Measurements from ENCODE around the gene C5orf15.
"Not testable (repeated sequence)": the region's sequence is repeated elsewhere in the genome, so short reads cannot be mapped to it uniquely, and the experiment has no call there.

The C5orf15 gene

GRCh38 chr5:133962131-133962530 is 6.3 kb downstream of the C5orf15 start:
- peak; percentile 10 for DNase-seq

- no peak for DNase-seq
These were observed 8.8 kb downstream of the C5orf15 start for GRCh38 chr5:133959643-133960042.

DNA sequence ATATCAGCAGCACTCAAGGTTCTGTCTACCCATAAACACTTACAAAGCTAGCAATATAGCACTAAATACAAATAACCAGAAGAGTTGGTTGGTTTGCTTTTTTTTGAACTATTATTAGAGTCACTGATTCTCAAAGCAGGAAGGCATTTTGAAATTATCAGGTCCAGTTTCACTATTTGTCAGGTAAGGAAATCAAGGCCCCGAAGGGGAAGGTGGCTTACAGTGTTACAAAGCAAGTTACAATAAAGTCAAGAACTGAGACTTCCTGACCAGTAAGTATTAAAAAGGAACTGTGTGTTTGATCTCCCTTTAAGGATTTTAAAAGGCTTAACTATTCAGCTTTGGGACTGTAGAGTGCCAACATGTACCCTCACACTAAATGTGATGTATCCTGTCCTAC is 10.8 kb downstream of the C5orf15 start:
- DNase-seq, result no peak

DNA sequence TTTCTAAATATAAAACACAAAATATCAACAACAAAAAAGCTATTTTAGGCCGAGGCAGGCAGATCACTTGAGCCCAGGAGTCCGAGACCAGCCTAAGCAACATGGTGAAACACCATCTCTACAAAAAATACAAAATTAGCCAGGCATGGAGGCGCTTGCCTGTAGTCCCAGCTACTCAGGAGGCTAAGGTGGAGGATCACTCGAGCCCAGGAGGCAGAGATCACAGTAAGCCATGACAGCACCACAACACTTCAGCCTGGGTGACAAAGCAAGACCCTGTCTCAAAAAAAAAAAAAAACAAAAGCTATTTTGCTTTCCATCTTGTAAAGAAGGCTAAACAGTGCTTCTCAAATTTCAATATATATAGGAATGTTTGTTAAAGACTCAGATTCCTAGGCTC is 11.3 kb downstream of the C5orf15 start:
- no peak for DNase-seq

DNA sequence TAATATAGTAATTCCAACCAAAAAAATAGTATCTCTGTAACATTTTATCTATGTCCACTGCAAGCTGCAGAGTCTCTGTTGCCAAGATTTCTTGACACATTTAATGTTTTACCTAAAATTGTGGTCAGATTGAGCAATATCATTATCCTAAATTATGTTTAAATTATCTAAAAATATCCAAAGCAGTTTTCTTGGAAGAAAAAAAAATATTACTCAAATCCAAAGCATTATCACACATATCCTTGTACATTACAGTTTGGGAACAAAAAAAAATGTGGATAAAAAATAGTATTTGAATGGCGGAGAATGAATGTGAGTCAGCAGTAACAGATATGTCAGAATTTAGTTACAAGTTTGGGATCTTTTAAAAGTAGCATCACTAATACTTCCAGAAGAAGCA is 12.2 kb downstream of the C5orf15 start:
- DNase-seq, result not testable (repeated sequence)

GRCh38 chr5:133953568-133954145 is 14.8 kb downstream of the C5orf15 start:
- DNase-seq, result no peak

DNA sequence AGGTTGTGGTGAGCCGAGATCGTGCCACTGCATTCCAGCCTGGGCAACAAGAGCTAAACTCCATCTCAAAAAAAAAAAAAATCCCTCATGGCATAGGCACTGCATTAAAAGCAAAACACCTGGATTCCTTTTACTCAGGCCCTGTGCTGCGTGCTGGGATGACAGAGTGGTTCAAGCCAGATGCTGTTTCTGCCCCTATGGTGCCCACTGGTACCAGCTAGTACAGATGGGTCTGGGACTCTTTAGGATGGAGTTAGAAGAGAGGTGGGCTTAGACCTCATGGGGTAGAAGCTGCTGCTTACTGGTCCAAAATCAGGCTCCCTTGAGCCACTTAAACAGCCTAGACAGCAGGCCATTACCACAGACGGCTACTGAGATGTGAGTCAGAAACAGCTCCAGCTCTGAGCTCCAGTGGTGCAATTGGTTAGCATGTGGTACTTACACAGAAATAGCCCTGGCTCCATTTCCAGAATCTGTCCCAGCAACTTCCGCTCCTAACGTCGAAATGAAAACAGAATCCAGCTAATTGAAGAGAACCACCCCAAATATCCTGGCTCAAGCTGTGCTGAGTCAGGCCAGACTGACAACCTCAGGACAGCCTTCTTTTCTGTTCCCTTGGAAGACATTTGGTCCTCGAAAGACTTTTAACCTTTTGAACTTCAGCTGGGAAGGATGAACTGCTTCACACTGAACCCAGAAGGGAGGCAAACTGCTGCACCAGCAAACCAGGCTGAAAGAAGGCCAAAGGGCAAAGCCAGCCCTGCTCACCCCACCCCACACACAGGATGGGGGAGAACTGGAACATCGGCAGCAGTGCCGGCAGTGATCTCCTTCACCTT is 15.5 kb downstream of the C5orf15 start:
- DNase-seq, result no peak

DNA sequence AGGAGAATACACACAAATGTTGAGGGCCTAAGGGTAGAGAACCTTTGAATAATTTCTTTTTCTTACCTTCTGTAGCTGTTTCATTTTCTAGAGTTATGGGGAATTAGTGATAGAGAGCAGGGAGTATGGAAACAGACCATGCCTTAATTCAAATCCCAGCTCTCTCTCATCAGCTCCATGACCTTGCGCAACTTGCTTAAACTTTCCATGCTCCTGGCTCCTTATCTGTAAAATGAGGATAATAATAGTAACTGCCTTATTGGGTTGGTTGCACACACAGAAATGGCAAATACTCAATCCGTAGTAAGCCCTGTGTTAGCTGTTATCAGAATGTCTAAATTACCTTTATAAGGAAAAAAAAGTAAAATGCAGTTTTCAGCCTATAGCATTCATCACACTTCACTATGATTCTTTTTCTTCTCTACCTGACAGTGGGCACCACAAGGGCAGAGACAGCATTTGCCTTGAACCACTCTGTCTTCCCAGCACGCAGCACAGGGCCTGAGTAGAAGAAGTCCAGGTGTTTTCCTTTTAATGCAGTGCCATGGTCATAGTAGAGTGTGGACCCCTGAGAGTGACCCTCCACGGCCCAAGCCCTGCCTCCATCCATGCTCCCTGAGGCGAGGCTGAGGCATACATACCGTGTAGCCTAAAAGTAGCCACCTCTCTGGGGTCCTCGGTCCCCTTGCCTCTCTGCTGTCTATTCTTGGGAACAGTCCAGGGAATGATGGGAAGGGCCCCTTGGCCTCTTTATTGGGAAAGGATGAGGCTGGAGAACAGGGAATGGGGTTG is 17.4 kb downstream of the C5orf15 start:
- no peak for DNase-seq

GRCh38 chr5:133948721-133949120 is 19.7 kb downstream of the C5orf15 start:
- no peak for DNase-seq

- no peak for DNase-seq
These were observed 21.0 kb downstream of the C5orf15 start for GRCh38 chr5:133947431-133947841.

DNA sequence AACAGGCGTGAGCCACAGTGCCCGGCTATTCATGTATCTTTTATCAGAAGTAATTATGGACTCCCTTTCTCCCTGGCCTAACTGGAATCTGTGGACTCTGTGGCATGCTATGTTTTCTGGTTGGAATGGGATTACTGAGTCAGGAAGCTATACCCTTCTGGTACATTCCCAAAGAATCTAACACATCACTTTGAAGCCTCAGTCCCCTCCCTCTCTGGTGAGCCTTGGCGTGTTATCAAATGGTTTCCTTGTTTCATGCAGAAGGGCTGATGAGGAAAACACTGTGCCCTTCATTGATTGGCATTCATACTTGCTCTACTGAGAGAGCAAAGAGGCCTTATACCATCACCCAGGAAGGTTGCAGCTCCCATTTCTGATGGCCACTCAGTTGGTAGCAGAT is 22.9 kb downstream of the C5orf15 start:
- DNase-seq, result no peak

- DNase-seq, result peak; percentile 92
These were observed 23.9 kb downstream of the C5orf15 start for GRCh38 chr5:133944263-133945185.

- DNase-seq, result peak; percentile 33
These were observed 25.0 kb downstream of the C5orf15 start for GRCh38 chr5:133943475-133943817.

- peak; percentile 49 for DNase-seq
These were observed 25.6 kb downstream of the C5orf15 start for GRCh38 chr5:133942614-133943474.

DNA sequence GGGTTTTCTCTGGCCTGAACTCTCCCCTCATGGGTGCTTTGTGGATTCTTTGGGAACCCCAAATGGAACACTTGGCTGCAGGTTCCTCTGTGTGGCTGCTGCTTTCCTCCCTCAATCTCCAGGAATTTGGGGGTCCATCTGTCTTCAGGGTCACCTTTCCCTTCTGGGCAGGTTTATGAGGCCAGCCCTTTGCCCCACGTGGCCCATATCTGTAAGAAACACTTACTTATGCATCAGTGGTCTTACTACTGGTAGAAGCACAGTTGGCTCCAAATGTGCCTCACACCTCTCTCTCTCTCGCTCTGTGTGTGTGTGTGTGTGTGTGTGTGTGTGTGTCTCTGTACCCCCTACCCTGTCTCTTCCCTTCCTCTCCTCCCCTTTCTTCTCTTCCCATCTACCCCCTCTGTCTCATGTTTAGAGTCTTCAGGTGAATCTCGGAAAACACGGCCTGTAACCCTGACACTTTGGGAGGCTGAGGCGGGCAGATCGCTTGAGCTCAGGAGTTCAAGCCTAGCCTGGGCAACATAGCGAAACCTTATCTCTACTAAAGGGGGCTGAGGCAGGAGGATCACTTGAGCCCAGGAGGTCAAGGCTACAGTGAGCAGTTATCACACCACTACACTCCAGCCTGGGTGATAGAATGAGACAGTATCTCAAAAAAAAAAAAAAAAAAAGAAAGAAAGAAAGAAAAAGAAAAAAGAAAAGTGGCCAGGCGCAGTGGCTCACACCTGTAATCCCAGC is 26.8 kb downstream of the C5orf15 start:
- DNase-seq, result no peak

DNA sequence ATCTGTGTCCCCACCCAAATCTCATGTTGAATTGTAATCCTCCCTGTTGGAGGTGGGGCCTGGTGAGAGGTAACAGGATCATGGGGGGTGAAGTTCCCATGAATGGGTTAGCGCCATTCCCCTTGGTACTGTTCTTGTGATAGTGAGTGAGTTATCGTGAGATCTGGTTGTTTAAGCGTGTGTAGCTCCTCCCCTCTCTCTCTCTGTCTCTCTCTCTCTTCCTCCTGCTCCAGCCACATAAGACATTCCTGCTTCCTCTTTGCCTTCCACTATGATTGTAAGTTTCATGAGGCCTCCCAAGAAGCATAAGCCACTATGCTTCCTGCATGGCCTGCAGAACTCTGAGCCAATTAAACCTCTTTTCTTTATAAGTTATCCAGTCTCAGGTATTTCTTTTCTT is 28.8 kb downstream of the C5orf15 start:
- DNase-seq, result peak; percentile 23

DNA sequence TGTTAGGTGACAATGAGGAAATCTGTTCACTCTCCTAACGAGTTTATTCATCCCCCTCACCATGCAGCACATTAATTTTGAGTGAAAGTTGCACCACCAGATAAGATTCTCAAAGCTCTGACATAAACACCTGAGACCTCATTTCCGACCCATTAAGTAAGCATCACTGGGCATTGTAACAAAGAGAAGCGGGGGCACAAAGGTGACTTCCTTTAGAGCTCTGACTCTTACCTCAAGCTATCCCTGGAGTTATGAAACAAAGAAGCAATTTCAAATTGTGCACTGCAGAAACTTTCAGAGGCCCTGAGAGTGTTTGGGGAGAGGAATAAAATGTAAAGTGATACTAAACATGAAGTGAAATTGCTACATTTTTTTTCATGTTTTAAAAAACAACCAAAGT is 29.5 kb downstream of the C5orf15 start:
- peak; percentile 89 for DNase-seq

DNA sequence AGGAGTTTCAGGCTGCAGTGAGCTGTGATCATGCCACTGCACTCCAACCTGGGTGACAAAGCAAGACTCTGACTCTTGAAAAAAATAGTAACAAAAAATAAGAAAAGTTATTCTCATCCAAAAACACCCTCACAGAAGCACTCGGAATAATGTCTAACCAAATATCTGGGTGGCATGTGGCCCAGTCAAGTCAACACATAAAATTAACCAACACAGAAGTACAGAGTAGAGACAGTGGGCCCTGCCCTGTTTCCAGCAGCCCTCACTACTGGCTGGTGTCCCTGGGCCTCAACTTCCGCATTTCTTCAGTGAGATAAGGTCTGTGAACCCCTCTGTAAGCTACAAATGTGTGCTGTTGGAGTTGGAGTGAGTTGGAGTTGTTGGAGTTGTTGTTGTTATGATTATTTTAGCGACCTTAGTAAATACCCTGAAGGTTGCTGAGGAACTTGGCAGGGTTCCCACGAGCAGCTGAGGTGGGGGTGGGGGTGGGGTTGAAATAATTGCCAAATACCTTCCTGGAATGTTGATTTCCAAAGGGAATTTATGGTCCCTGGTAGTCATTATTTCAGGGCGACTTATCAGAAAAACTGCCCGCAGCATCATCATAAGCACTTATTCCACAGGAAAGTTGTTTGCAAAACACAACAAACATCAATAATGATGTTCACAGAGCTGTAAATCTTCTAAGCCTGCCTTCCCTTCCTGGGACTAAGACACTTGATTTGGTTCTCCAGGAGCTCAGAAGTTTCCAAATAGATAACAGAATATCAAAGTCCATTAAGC is 30.2 kb downstream of the C5orf15 start:
- peak; percentile 79 for DNase-seq

DNA sequence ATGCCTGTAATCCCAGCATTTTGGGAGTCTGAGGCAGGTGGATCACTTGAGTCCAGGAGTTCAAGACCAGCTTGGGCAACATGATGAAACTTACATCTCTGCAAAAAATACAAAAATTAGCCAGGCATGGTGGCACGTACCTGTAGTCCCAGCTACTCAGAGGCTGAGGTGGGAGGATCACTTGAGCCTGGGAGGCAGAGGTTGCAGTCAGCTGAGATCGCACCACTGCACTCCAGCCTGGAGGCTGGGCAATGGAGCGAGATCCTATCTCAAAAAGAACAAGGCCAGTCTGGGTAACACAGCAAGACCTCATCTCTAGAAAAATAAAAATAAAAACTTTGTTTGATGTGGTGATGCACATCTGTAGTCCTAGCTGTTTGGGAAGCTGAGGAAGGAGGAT is 30.8 kb downstream of the C5orf15 start:
- DNase-seq, result not testable (repeated sequence)

DNA sequence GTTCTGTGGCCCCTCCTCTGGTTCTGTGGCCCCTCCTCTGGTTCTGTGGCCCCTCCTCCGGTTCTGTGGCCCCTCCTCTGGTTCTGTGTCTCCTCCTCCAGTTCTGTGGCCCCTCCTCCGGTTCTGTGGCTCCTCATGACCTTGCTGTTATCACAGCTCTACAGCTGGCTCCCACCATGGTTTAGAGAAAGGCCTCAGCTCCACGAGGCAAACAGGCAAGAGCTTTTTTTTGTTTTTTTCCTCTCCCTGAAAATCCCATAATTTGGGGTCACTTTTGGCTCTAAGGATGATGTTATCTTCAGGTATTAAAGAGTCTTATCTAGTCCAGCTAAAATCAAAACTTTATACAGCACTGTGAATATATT is 31.8 kb downstream of the C5orf15 start:
- DNase-seq, result peak; percentile 17

Data from NCI-H69 (cell line).